ENCODE measurements around the gene EXOC3L4. TPM values are rescaled to one million over a fixed set of nuclear protein-coding genes. Genes with fewer than 3 reads are reported as not detected.

Gene EXOC3L4
- total RNA-seq, 1 experiment from 2014 or later, result 10.9 TPM

GRCh38 chr14:103091041-103091882, 3.3 kb upstream of the EXOC3L4 start:
- CTCF ChIA-PET, result interaction anchor here (0.7 kb wide), 1 partner anchor 14 kb away, joined by 3 read pairs; no protein-coding TSS in a partner anchor
- TF ChIP-seq CTCF (IDR thresholded peaks at IDR 0.05; ENCODE audit: unreplicated experiment), result peak; percentile 68
- DNase-seq, result peak; percentile 75
- no TSS peak for BruUV-seq (replicated peaks)
- intact Hi-C loops (cut with micrococcal nuclease; ENCODE audit: unreplicated experiment), result no loop called here
- Mint-ChIP-seq H3K36me3 (ENCODE audit: insufficient read depth, unreplicated experiment) (peaks cover 9% of the 10 kb centered on the region), H3K27me3 (ENCODE audit: unreplicated experiment) (no peaks in the 10 kb centered on the region), H3K4me1 (ENCODE audit: low read depth, unreplicated experiment) (peaks cover 15% of the 10 kb centered on the region), H3K27ac (ENCODE audit: unreplicated experiment) (no peak overlapping the region), H3K4me3 (ENCODE audit: low read depth, unreplicated experiment) (peak overlapping the region; percentile 24), H3K9me3 (ENCODE audit: low read depth, unreplicated experiment) (no peaks in the 10 kb centered on the region)

- Mint-ChIP-seq H3K9me3 (ENCODE audit: low read depth, unreplicated experiment) (no peaks in the 10 kb centered on the region), H3K27me3 (ENCODE audit: unreplicated experiment) (no peaks in the 10 kb centered on the region), H3K27ac (ENCODE audit: unreplicated experiment) (no peak overlapping the region), H3K4me3 (ENCODE audit: low read depth, unreplicated experiment) (peak overlapping the region; percentile 24), H3K4me1 (ENCODE audit: low read depth, unreplicated experiment) (peaks cover 15% of the 10 kb centered on the region), H3K36me3 (ENCODE audit: insufficient read depth, unreplicated experiment) (peaks cover 9% of the 10 kb centered on the region)
- CTCF ChIA-PET, result no interaction called here
- no TSS peak for BruUV-seq (replicated peaks)
- TF ChIP-seq CTCF (IDR thresholded peaks at IDR 0.05; ENCODE audit: unreplicated experiment), result no peak
- DNase-seq, result no peak
- intact Hi-C loops (cut with micrococcal nuclease; ENCODE audit: unreplicated experiment), result no loop called here
These were observed 2.7 kb upstream of the EXOC3L4 start for GRCh38 chr14:103091883-103092222.

- peak overlapping the region; percentile 70 for H3K4me3 Mint-ChIP-seq (ENCODE audit: low read depth, unreplicated experiment)
- no TSS peak for BruUV-seq (replicated peaks)
- no peak for TF ChIP-seq CTCF (IDR thresholded peaks at IDR 0.05; ENCODE audit: unreplicated experiment)
- peaks cover 15% of the 10 kb centered on the region for H3K4me1 Mint-ChIP-seq (ENCODE audit: low read depth, unreplicated experiment)
- DNase-seq, result no peak
- intact Hi-C loops (cut with micrococcal nuclease; ENCODE audit: unreplicated experiment), result no loop called here
- CTCF ChIA-PET, result interaction anchor here (0.6 to 3.2 kb wide), 3 partner anchors 12 to 34 kb away, joined by 4 to 27 read pairs (median 7); no protein-coding TSS in a partner anchor
- no peak overlapping the region for H3K27ac Mint-ChIP-seq (ENCODE audit: unreplicated experiment)
- H3K27me3 Mint-ChIP-seq (ENCODE audit: unreplicated experiment), result no peaks in the 10 kb centered on the region
- peaks cover 9% of the 10 kb centered on the region for H3K36me3 Mint-ChIP-seq (ENCODE audit: insufficient read depth, unreplicated experiment)
- no peaks in the 10 kb centered on the region for H3K9me3 Mint-ChIP-seq (ENCODE audit: low read depth, unreplicated experiment)
These were observed 594 bp upstream of the EXOC3L4 start for GRCh38 chr14:103093856-103094405.

- intact Hi-C loops (cut with micrococcal nuclease; ENCODE audit: unreplicated experiment), result no loop called here
- no peak overlapping the region for H3K27ac Mint-ChIP-seq (ENCODE audit: unreplicated experiment)
- CTCF ChIA-PET, result interaction anchor here (0.6 to 3.2 kb wide), 3 partner anchors 11 to 950 kb away, joined by 4 to 27 read pairs (median 7); no protein-coding TSS in a partner anchor
These were observed 769 bp downstream of the EXOC3L4 start for GRCh38 chr14:103095210-103095778.

More at GRCh38 chr14:103095210-103095778, 769 bp downstream of the EXOC3L4 start:
- H3K27me3 Mint-ChIP-seq (ENCODE audit: unreplicated experiment), result no peaks in the 10 kb centered on the region
- H3K4me1 Mint-ChIP-seq (ENCODE audit: low read depth, unreplicated experiment), result peaks cover 15% of the 10 kb centered on the region
- no peaks in the 10 kb centered on the region for H3K9me3 Mint-ChIP-seq (ENCODE audit: low read depth, unreplicated experiment)
- H3K36me3 Mint-ChIP-seq (ENCODE audit: insufficient read depth, unreplicated experiment), result peaks cover 9% of the 10 kb centered on the region
- no peak for TF ChIP-seq CTCF (IDR thresholded peaks at IDR 0.05; ENCODE audit: unreplicated experiment)
- no peak for DNase-seq
- H3K4me3 Mint-ChIP-seq (ENCODE audit: low read depth, unreplicated experiment), result peak overlapping the region; percentile 70
- BruUV-seq (replicated peaks), result no TSS peak
